ENCODE results near the gene POLR1D. TPM values are rescaled to one million over a fixed set of nuclear protein-coding genes. Genes with fewer than 3 reads are reported as not detected.
A peak's percentile ranks its signal among the peaks of the same experiment; 100 is the strongest.

Gene POLR1D
- total RNA-seq, 1 experiment from 2014 or later = 75.6 TPM

DNA sequence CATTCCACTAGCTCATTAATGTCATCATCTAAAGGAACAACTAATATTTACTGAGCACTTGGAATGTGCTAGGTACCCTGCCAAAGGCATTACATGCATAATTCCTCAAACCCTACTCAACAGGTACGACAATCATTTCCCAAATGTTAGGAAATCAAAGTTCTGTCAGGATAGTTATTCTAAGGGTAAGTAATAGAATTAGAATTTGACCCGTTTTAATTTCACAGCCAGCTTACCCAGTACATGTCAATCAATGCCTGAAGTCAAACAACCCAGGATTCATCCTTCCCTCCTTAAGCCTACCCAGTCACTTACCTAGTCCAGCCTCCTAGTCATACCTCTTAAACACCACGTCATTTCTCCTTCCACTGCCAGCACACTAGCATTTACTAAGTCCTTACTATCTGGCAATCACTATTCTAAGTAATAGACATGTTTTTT lies 3.8 kb upstream of the POLR1D start:
- intact Hi-C loops (cut with micrococcal nuclease; ENCODE audit: unreplicated experiment) = no loop called here
- Histone ChIP-seq H3K27ac (ENCODE audit: low read length) (no peak overlapping the region), H3K4me3 (ENCODE audit: low read depth in 2 of 2, low read length in 2 of 2) (no peak overlapping the region), H3K27me3 (ENCODE audit: control insufficient read depth, insufficient read depth, low read length) (no peaks in the 10 kb centered on the region), H3K9me3 (ENCODE audit: control insufficient read depth, insufficient read depth, low read depth, low read length) (no peaks in the 10 kb centered on the region), H3K36me3 (ENCODE audit: control insufficient read depth, insufficient read depth, low read length) (peaks cover 5% of the 10 kb centered on the region; the same call in 1 of the 2 replicates), H3K4me1 (ENCODE audit: control insufficient read depth, insufficient read depth, low read length) (peaks cover 16% of the 10 kb centered on the region)
- DNase-seq (ENCODE audit: low read depth, low spot score) (no peak), ATAC-seq (no peak)
- TF ChIP-seq TCF7L2 (IDR thresholded peaks at IDR 0.05; ENCODE audit: low read depth, low read length) (no peak), POLR2AphosphoS5 (IDR thresholded peaks at IDR 0.05; ENCODE audit: low read depth, low read length) (no peak), SIN3A (IDR thresholded peaks at IDR 0.05; ENCODE audit: borderline replicate concordance, insufficient read depth, low read depth, low read length) (no peak), CTCF (IDR thresholded peaks at IDR 0.05) (no peak)
- TF ChIP-seq, protein P1, sequence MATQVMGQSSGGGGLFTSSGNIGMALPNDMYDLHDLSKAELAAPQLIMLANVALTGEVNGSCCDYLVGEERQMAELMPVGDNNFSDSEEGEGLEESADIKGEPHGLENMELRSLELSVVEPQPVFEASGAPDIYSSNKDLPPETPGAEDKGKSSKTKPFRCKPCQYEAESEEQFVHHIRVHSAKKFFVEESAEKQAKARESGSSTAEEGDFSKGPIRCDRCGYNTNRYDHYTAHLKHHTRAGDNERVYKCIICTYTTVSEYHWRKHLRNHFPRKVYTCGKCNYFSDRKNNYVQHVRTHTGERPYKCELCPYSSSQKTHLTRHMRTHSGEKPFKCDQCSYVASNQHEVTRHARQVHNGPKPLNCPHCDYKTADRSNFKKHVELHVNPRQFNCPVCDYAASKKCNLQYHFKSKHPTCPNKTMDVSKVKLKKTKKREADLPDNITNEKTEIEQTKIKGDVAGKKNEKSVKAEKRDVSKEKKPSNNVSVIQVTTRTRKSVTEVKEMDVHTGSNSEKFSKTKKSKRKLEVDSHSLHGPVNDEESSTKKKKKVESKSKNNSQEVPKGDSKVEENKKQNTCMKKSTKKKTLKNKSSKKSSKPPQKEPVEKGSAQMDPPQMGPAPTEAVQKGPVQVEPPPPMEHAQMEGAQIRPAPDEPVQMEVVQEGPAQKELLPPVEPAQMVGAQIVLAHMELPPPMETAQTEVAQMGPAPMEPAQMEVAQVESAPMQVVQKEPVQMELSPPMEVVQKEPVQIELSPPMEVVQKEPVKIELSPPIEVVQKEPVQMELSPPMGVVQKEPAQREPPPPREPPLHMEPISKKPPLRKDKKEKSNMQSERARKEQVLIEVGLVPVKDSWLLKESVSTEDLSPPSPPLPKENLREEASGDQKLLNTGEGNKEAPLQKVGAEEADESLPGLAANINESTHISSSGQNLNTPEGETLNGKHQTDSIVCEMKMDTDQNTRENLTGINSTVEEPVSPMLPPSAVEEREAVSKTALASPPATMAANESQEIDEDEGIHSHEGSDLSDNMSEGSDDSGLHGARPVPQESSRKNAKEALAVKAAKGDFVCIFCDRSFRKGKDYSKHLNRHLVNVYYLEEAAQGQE (IDR thresholded peaks at IDR 0.05; ENCODE audit: insufficient read depth in 1 of 2, low read depth in 2 of 2, low read length in 1 of 2) = no peak
- ChIA-PET POLR2A (no interaction called here), CTCF (no interaction called here)
- BruUV-seq (replicated peaks) = TSS peak; percentile 58
- in situ Hi-C loops (cut with HindIII; ENCODE audit: low pct_unique_long_range_greater_than_20kb, low sequenced_read_pairs) = no loop called here

DNA sequence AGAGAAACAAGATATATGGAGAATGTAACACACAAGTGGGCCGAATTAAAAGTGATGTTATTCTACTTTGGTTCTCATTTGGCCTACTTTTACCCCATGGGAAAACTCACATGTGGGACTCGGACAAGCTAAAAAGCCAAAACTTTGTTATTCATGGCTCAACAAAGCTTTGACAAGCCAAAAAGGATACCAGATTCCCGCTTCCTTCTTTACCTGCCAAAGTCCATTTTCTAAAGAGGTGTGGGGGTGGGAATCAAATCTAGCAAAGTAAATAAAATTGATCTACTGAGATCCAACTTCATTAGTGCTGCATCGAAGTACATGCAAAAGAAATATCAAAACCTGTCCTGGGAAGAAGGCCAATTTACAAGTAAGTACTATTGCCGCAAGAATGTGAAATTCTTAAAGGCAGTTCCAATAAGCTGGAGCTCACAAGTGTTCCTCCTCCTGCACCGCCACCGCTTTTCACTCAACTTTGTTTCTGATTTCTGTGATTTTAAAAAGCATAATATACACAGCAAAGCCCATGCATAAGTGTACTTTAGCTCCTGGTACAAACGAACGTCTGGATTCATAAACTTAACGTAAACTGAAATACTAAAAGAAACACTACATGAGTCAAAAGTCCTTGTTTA lies 2.5 kb upstream of the POLR1D start:
- H3K4me3 ChIP-seq (ENCODE audit: low read depth in 2 of 2, low read length in 2 of 2) = peak overlapping the region; percentile 81 to 88
- POLR2A ChIA-PET = no interaction called here
- H3K27me3 ChIP-seq (ENCODE audit: control insufficient read depth, insufficient read depth, low read length) = no peaks in the 10 kb centered on the region
- in situ Hi-C loops (cut with HindIII; ENCODE audit: low pct_unique_long_range_greater_than_20kb, low sequenced_read_pairs) (no loop called here), intact Hi-C loops (cut with micrococcal nuclease; ENCODE audit: unreplicated experiment) (no loop called here)
- H3K36me3 ChIP-seq (ENCODE audit: control insufficient read depth, insufficient read depth, low read length) = peaks cover 11% of the 10 kb centered on the region
- CTCF ChIA-PET = no interaction called here
- peaks cover 20% of the 10 kb centered on the region for H3K4me1 ChIP-seq (ENCODE audit: control insufficient read depth, insufficient read depth, low read length)
- DNase-seq (ENCODE audit: low read depth, low spot score) (no peak), ATAC-seq (no peak)
- H3K9me3 ChIP-seq (ENCODE audit: control insufficient read depth, insufficient read depth, low read depth, low read length) = no peaks in the 10 kb centered on the region
- TF ChIP-seq CTCF (IDR thresholded peaks at IDR 0.05) = no peak
- TF ChIP-seq TCF7L2 (IDR thresholded peaks at IDR 0.05; ENCODE audit: low read depth, low read length) = no peak
- TF ChIP-seq, protein P1 (IDR thresholded peaks at IDR 0.05; ENCODE audit: insufficient read depth in 1 of 2, low read depth in 2 of 2, low read length in 1 of 2) = no peak
- no peak for TF ChIP-seq SIN3A (IDR thresholded peaks at IDR 0.05; ENCODE audit: borderline replicate concordance, insufficient read depth, low read depth, low read length)
- no peak for TF ChIP-seq POLR2AphosphoS5 (IDR thresholded peaks at IDR 0.05; ENCODE audit: low read depth, low read length)
- no TSS peak for BruUV-seq (replicated peaks)
- peak overlapping the region; percentile 72 for H3K27ac ChIP-seq (ENCODE audit: low read length)

All from Panc1 (cell line).